ENCODE results near the gene ZNF628.

ZNF628 gene

DNA sequence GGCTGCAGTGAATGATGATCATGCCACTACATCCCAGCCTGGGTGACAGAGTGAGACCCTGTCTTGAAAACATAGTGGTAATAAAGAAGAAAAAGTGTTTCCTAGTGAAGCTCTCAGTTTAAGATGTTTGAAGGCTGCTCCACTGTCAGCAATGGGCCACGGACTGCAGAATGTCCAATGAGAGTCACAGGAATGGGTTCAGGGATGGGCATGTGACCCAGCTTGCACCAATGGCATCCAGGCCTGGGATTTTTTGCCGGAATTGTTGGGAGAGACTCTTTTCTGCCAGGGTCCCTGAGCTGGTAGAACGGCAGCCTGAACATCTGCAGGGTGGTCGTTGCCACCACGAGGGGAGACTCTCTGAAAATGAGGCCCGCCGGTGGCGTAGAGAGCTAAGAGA, 39.6 kb upstream of the ZNF628 start:
- H3K4me3 ChIP-seq (ENCODE audit: control insufficient read depth, low read depth, low read length) = no peak overlapping the region
- DNase-seq (ENCODE audit: low read depth) = no peak
- TF ChIP-seq, protein P1, sequence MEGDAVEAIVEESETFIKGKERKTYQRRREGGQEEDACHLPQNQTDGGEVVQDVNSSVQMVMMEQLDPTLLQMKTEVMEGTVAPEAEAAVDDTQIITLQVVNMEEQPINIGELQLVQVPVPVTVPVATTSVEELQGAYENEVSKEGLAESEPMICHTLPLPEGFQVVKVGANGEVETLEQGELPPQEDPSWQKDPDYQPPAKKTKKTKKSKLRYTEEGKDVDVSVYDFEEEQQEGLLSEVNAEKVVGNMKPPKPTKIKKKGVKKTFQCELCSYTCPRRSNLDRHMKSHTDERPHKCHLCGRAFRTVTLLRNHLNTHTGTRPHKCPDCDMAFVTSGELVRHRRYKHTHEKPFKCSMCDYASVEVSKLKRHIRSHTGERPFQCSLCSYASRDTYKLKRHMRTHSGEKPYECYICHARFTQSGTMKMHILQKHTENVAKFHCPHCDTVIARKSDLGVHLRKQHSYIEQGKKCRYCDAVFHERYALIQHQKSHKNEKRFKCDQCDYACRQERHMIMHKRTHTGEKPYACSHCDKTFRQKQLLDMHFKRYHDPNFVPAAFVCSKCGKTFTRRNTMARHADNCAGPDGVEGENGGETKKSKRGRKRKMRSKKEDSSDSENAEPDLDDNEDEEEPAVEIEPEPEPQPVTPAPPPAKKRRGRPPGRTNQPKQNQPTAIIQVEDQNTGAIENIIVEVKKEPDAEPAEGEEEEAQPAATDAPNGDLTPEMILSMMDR (conservative IDR thresholded peaks at IDR 0.05; ENCODE audit: control insufficient read depth, insufficient read depth, low read depth, low read length) = no peak

DNA sequence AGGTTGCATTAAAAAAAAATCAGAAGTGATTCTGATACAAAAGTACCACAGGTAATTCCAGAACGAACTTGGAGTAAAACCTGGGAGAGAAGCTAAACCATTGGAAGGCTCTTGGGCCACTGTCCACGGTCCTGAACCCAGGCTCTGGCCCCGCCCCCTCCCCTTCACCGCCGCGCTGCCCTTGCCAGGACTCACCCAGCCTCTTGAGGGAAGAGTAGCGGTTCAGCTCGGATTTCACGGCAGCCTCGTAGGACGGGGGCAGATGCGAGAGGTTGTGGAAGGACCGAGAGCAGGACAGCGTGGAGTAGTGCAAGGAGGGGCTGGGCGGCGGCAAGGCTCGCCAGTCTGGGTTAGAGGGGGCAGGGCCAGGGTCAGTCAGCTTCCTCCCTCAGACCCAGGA, 39.0 kb upstream of the ZNF628 start:
- H3K4me3 ChIP-seq (ENCODE audit: control insufficient read depth, low read depth, low read length) = no peak overlapping the region
- TF ChIP-seq, protein P1 (conservative IDR thresholded peaks at IDR 0.05; ENCODE audit: control insufficient read depth, insufficient read depth, low read depth, low read length) = no peak
- peak; percentile 61 for DNase-seq (ENCODE audit: low read depth)

DNA sequence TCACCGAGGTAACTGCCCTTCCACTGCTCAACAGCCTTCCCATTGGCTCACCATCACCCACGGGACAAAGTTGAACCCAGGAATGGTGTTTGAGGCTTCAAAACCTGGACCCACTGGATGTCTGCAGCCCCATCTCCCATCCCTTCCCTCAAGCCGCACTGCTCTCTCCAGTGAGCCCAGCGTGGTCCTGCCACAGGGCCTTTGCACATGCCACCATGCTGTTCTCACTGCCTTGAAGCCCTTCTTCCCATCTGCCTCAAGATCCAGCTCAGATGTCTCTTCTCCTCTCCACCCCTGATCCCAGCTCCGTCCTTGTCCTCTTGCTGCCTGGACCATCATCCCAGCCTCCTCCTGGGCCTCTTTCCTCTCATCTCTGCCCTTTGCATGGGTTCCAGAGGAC, 37.4 kb upstream of the ZNF628 start:
- DNase-seq (ENCODE audit: low read depth) = no peak
- TF ChIP-seq, protein P1 (conservative IDR thresholded peaks at IDR 0.05; ENCODE audit: control insufficient read depth, insufficient read depth, low read depth, low read length) = no peak
- no peak overlapping the region for H3K4me3 ChIP-seq (ENCODE audit: control insufficient read depth, low read depth, low read length)

DNA sequence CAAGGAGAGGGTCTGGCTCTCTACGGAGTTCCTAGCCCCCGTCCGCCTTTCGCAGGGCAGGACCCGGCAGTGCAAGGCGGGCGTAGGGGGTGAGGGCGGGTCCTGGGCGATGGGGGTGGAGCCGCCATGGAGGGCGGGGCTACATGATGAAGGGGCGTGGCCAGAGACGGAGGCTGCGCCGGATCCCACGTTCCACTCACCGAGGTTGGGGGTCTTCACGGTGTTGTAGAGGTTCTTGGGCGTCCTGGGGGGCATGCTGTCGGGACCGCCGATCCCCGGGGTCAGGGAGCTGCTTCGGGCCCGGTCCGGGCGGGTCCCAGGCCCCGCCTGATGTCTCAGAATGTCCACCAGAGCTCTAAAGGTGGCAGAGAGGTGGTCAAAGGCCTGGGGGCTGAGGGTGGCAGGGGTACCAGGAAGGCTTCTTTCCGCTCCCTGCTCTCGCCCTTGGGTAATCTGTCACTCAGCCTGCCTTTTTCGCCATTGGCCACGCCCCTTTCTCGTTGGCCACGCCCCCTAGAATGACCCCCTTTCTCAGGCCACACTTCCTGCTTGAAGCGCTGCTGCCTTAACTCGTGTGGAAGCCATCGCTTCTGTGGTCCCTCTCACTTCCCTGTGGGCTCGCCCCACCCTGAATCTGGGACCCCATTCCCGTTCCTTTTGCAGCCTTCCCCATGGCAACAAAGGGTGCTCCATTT, 35.9 kb upstream of the ZNF628 start:
- TF ChIP-seq, protein P1 (conservative IDR thresholded peaks at IDR 0.05; ENCODE audit: control insufficient read depth, insufficient read depth, low read depth, low read length) = no peak
- H3K4me3 ChIP-seq (ENCODE audit: control insufficient read depth, low read depth, low read length) = no peak overlapping the region
- DNase-seq (ENCODE audit: low read depth) = no peak

DNA sequence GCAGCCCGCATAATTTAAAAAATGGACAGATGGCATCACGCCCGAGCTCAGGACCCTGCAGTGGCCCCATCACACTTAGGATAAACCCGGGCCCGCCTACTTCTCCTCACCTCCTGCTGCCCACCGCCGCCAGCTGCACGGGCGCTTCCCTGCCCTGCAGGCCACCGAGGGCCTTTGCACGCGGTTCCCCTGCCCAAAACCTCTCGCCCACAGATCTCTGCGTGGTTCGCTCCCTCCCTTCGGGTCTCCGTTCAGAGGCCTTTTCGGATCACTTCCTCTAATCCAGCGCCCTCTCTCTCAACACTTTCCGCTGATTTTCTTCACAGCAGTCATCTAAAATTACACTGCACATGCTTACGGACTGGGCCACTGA, 35.1 kb upstream of the ZNF628 start:
- TF ChIP-seq, protein P1 (conservative IDR thresholded peaks at IDR 0.05; ENCODE audit: control insufficient read depth, insufficient read depth, low read depth, low read length) = no peak
- no peak for DNase-seq (ENCODE audit: low read depth)
- H3K4me3 ChIP-seq (ENCODE audit: control insufficient read depth, low read depth, low read length) = no peak overlapping the region

DNA sequence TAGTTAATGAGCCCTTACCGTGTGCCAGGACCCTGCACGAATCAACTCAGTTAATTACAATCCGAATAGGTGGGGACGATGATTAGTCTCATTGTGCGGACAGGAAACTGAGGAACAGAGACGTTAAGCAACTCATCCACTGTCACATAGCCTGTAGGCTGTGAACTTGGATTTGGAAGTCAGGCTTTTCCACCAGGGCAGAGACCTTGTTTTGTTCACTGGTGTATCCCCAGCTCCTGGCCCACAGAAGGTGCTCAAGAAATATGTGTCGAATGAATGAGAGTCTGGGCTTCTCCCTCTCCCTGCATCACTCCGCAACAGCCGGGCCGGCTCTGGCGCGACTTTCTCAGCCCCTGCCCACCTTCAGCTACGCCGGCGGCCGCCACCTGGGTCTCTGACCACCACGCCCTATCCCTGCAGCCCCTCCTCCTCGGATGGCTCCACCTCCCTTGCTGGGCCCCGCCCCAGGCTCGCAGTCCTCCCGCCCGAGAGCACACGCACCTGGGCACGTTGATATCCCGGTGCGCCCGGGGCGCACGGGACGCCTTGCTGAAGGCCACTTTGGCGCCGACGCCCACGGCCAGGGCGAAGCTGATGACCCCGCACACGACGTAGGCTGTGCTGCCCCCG, 34.6 kb upstream of the ZNF628 start:
- TF ChIP-seq, protein P1 (conservative IDR thresholded peaks at IDR 0.05; ENCODE audit: control insufficient read depth, insufficient read depth, low read depth, low read length) = no peak
- H3K4me3 ChIP-seq (ENCODE audit: control insufficient read depth, low read depth, low read length) = no peak overlapping the region
- DNase-seq (ENCODE audit: low read depth) = no peak
